ENCODE measurements around the gene PRR23B.

The PRR23B gene

DNA sequence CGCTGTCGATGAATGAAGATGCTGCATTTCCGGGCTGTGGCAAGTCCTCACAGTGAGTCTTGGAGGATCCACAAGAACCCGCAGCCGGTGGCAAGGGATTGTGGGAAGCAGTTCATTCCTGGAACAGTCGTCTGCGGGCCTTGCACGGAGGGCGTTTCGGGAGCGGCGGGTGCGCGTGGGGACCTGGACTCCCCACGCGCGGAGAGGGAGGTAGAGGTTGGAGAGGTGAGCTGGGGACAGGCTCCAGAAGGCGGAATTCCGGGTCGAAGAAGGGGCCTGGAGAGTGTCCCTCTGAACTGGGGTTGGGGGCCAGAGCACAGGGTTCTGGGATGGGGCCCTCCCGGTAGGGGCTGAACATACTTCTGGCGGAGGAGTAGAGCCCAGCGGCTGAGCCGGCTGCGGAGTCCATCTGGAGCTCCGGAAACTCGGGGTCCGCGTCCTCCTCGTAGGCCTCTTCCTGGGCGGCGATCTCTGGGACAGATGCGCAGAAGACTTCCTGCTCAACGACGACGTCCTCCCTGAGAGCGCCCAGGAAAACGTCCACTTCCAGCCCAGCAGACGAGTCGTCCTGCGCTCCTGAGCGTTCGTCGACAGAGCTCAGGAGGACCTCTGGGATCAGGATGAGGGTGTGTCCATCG, 15.3 kb downstream of the PRR23B start:
- Mint-ChIP-seq H3K4me1 (ENCODE audit: low read depth) (no peaks in the 10 kb centered on the region), H3K9me3 (peaks cover 22% of the 10 kb centered on the region), H3K4me3 (no peak overlapping the region), H3K27ac (no peak overlapping the region), H3K27me3 (peaks cover 16% of the 10 kb centered on the region), H3K36me3 (ENCODE audit: low read depth) (no peaks in the 10 kb centered on the region)

DNA sequence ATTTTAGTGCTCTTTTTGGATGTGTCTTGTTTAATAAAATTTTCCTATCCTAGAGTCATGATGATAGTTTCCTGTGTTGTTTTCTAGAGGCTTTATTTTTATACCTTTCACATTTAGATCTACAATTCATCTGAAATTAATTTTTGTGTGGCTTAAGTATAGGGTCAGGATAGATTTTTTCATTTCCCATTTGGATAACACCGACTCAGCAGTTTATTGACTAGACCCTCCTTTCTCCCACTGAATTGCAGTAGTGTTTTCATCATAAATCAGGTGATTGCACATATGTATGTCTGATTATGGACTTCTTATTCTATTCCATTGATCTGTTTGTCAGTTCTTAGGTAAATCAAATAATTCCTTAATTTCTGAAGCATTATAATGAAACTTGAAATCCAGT, 25.0 kb downstream of the PRR23B start:
- H3K4me1 Mint-ChIP-seq (ENCODE audit: low read depth) = no peaks in the 10 kb centered on the region
- no peaks in the 10 kb centered on the region for H3K9me3 Mint-ChIP-seq
- no peak overlapping the region for H3K27ac Mint-ChIP-seq
- no peaks in the 10 kb centered on the region for H3K36me3 Mint-ChIP-seq (ENCODE audit: low read depth)
- peaks cover 17% of the 10 kb centered on the region for H3K27me3 Mint-ChIP-seq
- no peak overlapping the region for H3K4me3 Mint-ChIP-seq

DNA sequence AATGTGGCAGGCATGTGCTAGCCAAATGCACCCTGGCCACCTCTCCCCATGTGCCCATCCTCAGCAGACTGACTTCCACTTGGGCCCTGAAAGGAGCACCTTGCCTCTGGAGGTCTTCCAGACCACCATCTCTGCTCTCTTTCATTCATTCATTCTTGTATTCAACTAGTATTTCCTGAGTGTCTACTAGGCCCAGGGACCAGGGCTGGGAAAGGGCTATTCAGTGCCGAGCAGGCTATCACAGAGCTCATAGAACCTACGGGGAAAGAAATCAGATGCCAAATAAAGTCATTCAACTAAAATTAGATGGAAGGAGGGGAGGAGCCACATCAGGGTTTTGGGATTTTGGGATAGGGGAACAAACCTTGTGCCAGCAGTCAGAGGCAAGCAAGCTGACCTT, 33.5 kb downstream of the PRR23B start:
- Mint-ChIP-seq H3K9me3 (no peaks in the 10 kb centered on the region), H3K4me3 (no peak overlapping the region), H3K36me3 (ENCODE audit: low read depth) (no peaks in the 10 kb centered on the region), H3K27ac (no peak overlapping the region), H3K27me3 (peaks cover 1% of the 10 kb centered on the region), H3K4me1 (ENCODE audit: low read depth) (no peaks in the 10 kb centered on the region)

DNA sequence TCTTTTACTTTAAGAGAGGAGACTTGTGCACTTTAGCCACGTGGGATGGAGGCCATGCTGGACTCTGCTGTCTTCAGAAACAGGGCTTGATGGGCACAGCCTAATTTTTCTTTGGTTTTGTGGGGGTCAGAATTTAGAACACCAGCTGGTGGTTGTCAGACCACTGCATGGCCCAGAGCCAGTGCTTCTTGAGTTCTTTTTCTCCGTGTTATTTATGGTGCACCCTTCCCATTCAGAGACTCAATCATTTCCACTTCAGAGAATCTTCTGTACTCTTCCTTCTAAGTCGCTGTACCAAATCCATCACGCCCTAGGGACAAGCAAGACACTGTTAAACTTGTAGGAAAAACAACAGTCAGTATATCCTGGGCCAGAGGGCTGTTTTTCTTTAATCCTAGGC, 34.8 kb downstream of the PRR23B start:
- H3K27me3 Mint-ChIP-seq = peaks cover 5% of the 10 kb centered on the region
- H3K4me1 Mint-ChIP-seq (ENCODE audit: low read depth) = no peaks in the 10 kb centered on the region
- no peak overlapping the region for H3K27ac Mint-ChIP-seq
- no peak overlapping the region for H3K4me3 Mint-ChIP-seq
- no peaks in the 10 kb centered on the region for H3K36me3 Mint-ChIP-seq (ENCODE audit: low read depth)
- H3K9me3 Mint-ChIP-seq = no peaks in the 10 kb centered on the region

DNA sequence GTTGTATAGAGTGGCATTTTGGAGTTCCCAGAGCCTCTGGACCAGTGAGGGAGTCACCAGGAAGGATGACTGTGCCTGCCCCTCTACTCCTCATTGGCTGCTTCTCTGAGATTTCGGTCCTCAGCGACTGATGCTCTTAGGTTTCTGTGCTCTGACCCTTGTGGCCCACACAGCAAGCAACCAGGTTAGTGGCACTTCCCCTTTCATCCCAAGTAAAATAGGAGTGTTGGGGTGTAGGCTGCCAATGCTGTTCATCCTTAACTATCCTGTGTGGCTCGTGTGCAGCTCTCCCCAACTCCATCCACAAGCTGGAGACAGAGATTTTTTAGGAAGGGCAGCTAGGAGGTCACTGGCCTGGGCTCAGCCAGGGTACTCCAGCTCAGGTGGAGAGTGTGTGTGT, 35.9 kb downstream of the PRR23B start:
- Mint-ChIP-seq H3K9me3 (no peaks in the 10 kb centered on the region), H3K27ac (no peak overlapping the region), H3K27me3 (peaks cover 8% of the 10 kb centered on the region), H3K4me1 (ENCODE audit: low read depth) (no peaks in the 10 kb centered on the region), H3K4me3 (no peak overlapping the region), H3K36me3 (ENCODE audit: low read depth) (no peaks in the 10 kb centered on the region)

DNA sequence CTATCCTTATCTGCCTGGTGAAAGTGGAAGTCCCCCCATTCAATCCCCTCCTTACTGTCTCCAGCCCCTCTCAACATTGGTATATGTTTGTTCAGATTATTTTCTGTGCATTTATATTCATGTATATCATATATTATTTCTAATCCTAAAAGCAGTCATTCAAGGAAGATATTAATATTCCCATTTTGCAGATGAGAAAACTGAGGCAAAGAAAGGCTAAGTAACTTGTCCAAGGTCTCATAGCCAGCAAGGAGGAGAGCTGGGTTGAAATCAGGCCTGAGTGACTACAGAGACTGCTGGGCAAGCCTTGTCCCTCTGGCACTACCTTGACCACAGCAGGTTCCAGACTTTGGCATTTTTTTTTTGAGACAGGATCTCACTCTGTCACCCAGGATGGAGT, 44.7 kb downstream of the PRR23B start:
- Mint-ChIP-seq H3K4me1 (ENCODE audit: low read depth) (no peaks in the 10 kb centered on the region), H3K4me3 (no peak overlapping the region), H3K27ac (no peak overlapping the region), H3K9me3 (no peaks in the 10 kb centered on the region), H3K36me3 (ENCODE audit: low read depth) (no peaks in the 10 kb centered on the region), H3K27me3 (peaks cover 13% of the 10 kb centered on the region)

DNA sequence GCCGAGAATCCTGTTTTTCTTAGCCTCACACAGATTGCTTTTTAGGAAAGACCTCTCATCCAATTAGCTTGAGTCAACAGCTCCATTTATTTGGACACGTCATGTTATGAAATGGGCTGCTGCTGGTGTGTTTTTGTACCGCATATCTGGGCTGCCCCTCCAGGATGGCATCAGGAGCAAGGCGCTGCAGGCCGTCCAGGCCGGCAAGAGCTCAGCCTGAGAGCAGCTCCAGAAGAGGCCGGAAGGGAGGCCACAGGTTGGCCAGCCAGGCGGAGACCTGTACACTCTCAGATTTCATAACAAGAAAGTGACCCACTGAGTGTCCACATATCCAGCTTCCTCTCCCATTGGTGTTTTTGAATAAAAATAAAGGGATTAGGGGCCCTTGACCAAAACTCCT, 45.4 kb downstream of the PRR23B start:
- H3K4me3 Mint-ChIP-seq = no peak overlapping the region
- H3K27me3 Mint-ChIP-seq = peaks cover 17% of the 10 kb centered on the region
- H3K4me1 Mint-ChIP-seq (ENCODE audit: low read depth) = no peaks in the 10 kb centered on the region
- H3K9me3 Mint-ChIP-seq = no peaks in the 10 kb centered on the region
- no peaks in the 10 kb centered on the region for H3K36me3 Mint-ChIP-seq (ENCODE audit: low read depth)
- no peak overlapping the region for H3K27ac Mint-ChIP-seq

DNA sequence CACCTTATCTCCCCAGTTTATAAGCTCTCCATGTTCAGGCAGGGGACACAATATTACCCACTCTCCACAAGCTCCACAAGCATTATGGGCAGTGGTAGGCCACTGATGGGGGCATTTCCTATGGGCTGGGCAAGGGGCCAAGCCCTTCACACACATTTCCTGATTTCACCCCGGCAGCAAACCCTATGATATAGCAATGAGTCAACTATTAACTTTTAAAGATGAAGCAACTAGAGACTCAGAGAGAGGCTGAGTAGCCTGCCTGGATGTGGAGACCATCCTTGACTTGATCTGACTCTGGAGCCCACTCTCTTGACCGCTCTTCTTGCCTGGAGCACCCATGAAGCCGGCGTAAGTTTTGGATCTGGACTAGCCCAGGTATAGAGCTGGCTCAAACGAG, 46.3 kb downstream of the PRR23B start:
- Mint-ChIP-seq H3K27ac (no peak overlapping the region), H3K27me3 (peaks cover 22% of the 10 kb centered on the region), H3K4me3 (no peak overlapping the region), H3K9me3 (no peaks in the 10 kb centered on the region), H3K4me1 (ENCODE audit: low read depth) (no peaks in the 10 kb centered on the region), H3K36me3 (ENCODE audit: low read depth) (no peaks in the 10 kb centered on the region)

DNA sequence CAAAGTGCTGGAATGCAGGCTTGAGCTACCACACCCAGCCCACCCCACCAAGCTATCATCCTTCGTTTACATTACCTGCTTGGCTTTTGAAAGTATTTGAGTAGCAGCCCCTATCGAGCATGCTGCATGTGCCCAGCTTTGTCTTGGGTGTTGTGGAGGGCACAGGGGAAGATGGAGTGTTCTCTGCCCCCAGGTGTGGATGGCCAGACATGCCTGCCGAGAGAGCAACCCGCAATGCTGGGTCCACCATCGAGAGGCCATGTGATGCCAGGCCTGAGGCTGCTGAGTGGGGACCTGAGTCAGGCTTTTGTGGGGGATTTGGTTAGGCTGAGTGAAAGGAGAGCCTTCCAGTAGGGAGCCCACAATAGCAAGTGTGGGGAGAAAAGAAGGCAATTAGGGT, 47.8 kb downstream of the PRR23B start:
- no peak overlapping the region for H3K4me3 Mint-ChIP-seq
- no peaks in the 10 kb centered on the region for H3K36me3 Mint-ChIP-seq (ENCODE audit: low read depth)
- H3K27me3 Mint-ChIP-seq = peaks cover 30% of the 10 kb centered on the region
- no peak overlapping the region for H3K27ac Mint-ChIP-seq
- H3K4me1 Mint-ChIP-seq (ENCODE audit: low read depth) = no peaks in the 10 kb centered on the region
- no peaks in the 10 kb centered on the region for H3K9me3 Mint-ChIP-seq

DNA sequence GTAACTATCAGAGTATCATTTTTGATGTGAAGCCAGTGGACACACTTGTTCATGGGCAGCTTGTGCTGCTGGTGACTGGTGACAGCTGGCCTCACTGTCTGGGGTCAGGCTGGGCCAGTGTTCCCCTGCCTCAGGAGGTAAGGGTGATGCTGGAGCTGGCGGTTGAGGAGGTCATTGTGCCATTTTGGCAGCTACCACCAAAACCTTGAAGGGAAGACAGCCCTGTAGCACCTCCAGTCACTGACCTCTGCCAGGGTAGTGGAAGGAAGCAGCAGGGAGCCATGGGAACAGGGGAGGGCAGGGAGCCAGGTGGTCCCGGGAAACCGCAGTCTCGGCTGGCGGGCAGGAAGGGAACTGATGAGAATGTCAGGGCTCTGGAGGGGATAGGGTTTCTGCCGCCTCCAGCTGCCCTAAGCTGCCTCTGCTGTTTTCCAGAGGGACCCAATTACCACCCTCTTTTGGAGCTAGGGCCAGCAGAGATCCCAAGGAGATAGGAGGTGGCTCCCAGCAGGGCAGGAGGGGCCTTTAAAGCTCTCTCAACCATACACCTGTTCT, 48.9 kb downstream of the PRR23B start:
- Mint-ChIP-seq H3K36me3 (ENCODE audit: low read depth) (no peaks in the 10 kb centered on the region), H3K4me3 (no peak overlapping the region), H3K27ac (no peak overlapping the region)

More for the DNA sequence above, 48.9 kb downstream of the PRR23B start:
- Mint-ChIP-seq H3K9me3 (no peaks in the 10 kb centered on the region), H3K27me3 (peaks cover 34% of the 10 kb centered on the region), H3K4me1 (ENCODE audit: low read depth) (no peaks in the 10 kb centered on the region)
